ENCODE measurements around the gene SPRTN.

GRCh38 chr1:231334079-231334666 lies 3.9 kb upstream of the SPRTN start:
- TF ChIP-seq, protein P1, sequence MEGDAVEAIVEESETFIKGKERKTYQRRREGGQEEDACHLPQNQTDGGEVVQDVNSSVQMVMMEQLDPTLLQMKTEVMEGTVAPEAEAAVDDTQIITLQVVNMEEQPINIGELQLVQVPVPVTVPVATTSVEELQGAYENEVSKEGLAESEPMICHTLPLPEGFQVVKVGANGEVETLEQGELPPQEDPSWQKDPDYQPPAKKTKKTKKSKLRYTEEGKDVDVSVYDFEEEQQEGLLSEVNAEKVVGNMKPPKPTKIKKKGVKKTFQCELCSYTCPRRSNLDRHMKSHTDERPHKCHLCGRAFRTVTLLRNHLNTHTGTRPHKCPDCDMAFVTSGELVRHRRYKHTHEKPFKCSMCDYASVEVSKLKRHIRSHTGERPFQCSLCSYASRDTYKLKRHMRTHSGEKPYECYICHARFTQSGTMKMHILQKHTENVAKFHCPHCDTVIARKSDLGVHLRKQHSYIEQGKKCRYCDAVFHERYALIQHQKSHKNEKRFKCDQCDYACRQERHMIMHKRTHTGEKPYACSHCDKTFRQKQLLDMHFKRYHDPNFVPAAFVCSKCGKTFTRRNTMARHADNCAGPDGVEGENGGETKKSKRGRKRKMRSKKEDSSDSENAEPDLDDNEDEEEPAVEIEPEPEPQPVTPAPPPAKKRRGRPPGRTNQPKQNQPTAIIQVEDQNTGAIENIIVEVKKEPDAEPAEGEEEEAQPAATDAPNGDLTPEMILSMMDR (IDR thresholded peaks at IDR 0.05; ENCODE audit: extremely low read depth in 1 of 2, insufficient read depth in 1 of 2, low read depth in 1 of 2, low read length in 2 of 2): no peak
- TF ChIP-seq POLR2AphosphoS5 (IDR thresholded peaks at IDR 0.05; ENCODE audit: insufficient read depth, low read depth, low read length): no peak
- no peak for TF ChIP-seq POLR2A (IDR thresholded peaks at IDR 0.05; ENCODE audit: low read depth, low read length)
- TF ChIP-seq EZH2 (IDR thresholded peaks at IDR 0.05; ENCODE audit: borderline replicate concordance, low read depth, low read length, severe bottlenecking): no peak
- TF ChIP-seq MYC (IDR thresholded peaks at IDR 0.05; ENCODE audit: low read depth, low read length): no peak
- no peak for TF ChIP-seq GATA2 (IDR thresholded peaks at IDR 0.05; ENCODE audit: insufficient read depth, insufficient read length, low read depth, low read length)
